Loucy (cell line): ENCODE data around the gene NOC4L.
A peak's percentile ranks its signal among the peaks of the same experiment; 100 is the strongest.

Experiments
- CTCF ChIP-seq: fragments of 200-600 bp; sonication (generic); conservative IDR thresholded peaks from 2 replicates; pipeline ENCODE4 v1.5.1; 2014; ENCODE audit warnings: mild to moderate bottlenecking, antibody characterized with exemption, low read length
- EZH2phosphoT487 ChIP-seq: fragments of 200-600 bp; IDR thresholded peaks from 2 replicates; pipeline ENCODE4 v1.6.1; 2018; ENCODE audit warnings: antibody characterized with exemption, mild to moderate bottlenecking, moderate library complexity, borderline replicate concordance

- TF ChIP-seq CTCF (peak; percentile 26), EZH2phosphoT487 (no peak)
Measured at GRCh38 chr12:132163911-132164288, 19.6 kb downstream of the NOC4L start.
